HCT116 (cell line): ENCODE data around the gene ANTKMT. TPM values are rescaled to one million over a fixed set of nuclear protein-coding genes. Genes with fewer than 3 reads are reported as not detected.
A peak's percentile ranks its signal among the peaks of the same experiment; 100 is the strongest.

Experiments used
- ATAC-seq: fragments of 200-7000 bp; cut with Tn5 transposase; 2 replicates; pipeline ENCODE4 v1.9.1; 2020; ENCODE audit warnings: mild to moderate bottlenecking, moderate library complexity
- BruUV-seq: library from RNA; stranded (reverse); fragments of 400-500 nt; replicated peaks from 2 replicates; lab custom pipeline; 2021; lab: Mats Ljungman, UMichigan
- CTCF ChIA-PET: fragments of 300-600 bp; sonication (Branson Sonifier 250); formaldehyde crosslinking; loops from one replicate; lab custom pipeline; 2021; ENCODE audit warnings: antibody characterized with exemption; lab: Charles Lee
- POLR2A ChIA-PET: fragments of 300-600, 350-600 bp; sonication (Branson Sonifier 250); formaldehyde crosslinking; loops from one replicate; lab custom pipeline; 2021; ENCODE audit warnings: antibody characterized with exemption; lab: Charles Lee
- RAD21 ChIA-PET, 2 experiments: fragments of 300-600 bp; sonication (Branson Sonifier 250); formaldehyde crosslinking; loops; one replicate each; lab custom pipeline; 2023; ENCODE audit warnings: low total read pairs in 2 of 2; ENCODE audit not compliant: uncharacterized antibody in 2 of 2, unreplicated experiment in 2 of 2, low non-redundant PET in 1 of 2; lab: Charles Lee
- DNase-seq: peaks from one replicate; pipeline ENCODE4 v3.0.0-alpha.2; 2010; ENCODE audit warnings: low read depth, low spot score
- H2AFZ ChIP-seq: fragments of 200-600 bp; shearing (Covaris generic), sonication (generic); 2 replicates; pipeline ENCODE4 v1.6.1; 2017; ENCODE audit warnings: low read depth, mixed run types, mixed read lengths, antibody characterized with exemption, low read length; ENCODE audit not compliant: poor library complexity, severe bottlenecking
- H3K27ac ChIP-seq: 2 replicates; pipeline ENCODE4 v1.5.1; 2012; ENCODE audit warnings: low read depth, low read length
- H3K27me3 ChIP-seq: fragments of 200-600 bp; sonication (generic); 2 replicates; pipeline ENCODE4 v1.6.1; 2016; ENCODE audit warnings: mixed run types, low read length, mixed read lengths; ENCODE audit not compliant: insufficient read depth
- H3K36me3 ChIP-seq, 2 experiments: fragments of 200-500 bp in 1 of 2; fragments of 200-600 bp in 1 of 2; sonication (Bioruptor generic) in 1 of 2; sonication (generic) in 1 of 2; 2 replicates each; pipeline versions ENCODE4 v1.5.1 to v1.6.1; 2014 to 2016; ENCODE audit warnings: low read length in 2 of 2, inconsistent platforms in 1 of 2, mixed read lengths in 1 of 2, mixed run types in 1 of 2; ENCODE audit not compliant: insufficient read depth in 2 of 2, control insufficient read depth in 1 of 2
- H3K4me1 ChIP-seq, 2 experiments: fragments of 200-600 bp in 1 of 2; sonication (generic) in 1 of 2; 2 replicates each; pipeline versions ENCODE4 v1.5.1 to v1.6.1; 2012 to 2017; ENCODE audit warnings: low read length in 2 of 2, inconsistent platforms in 1 of 2, mild to moderate bottlenecking in 1 of 2, mixed read lengths in 1 of 2, mixed run types in 1 of 2, moderate library complexity in 1 of 2; ENCODE audit not compliant: insufficient read depth in 2 of 2, control insufficient read depth in 1 of 2
- H3K4me2 ChIP-seq: fragments of 200-600 bp; sonication (generic); 2 replicates; pipeline ENCODE4 v1.6.1; 2017; ENCODE audit warnings: mixed run types, low read length, mixed read lengths
- H3K4me3 ChIP-seq, 2 experiments: fragments of 200-600 bp in 1 of 2; sonication (generic) in 1 of 2; replicated peaks in 1 of 2; 2 replicates each; pipeline ENCODE4 v1.5.1; 2011 to 2016; ENCODE audit warnings: low read length in 2 of 2, control low read depth in 1 of 2, low read depth in 1 of 2, mild to moderate bottlenecking in 1 of 2, mixed read lengths in 1 of 2, mixed run types in 1 of 2
- H3K79me2 ChIP-seq: fragments of 200-600 bp; sonication (generic); 2 replicates; pipeline ENCODE4 v1.6.1; 2017; ENCODE audit warnings: mild to moderate bottlenecking, mixed run types, low read length, moderate library complexity, mixed read lengths; ENCODE audit not compliant: insufficient read depth
- H3K9ac ChIP-seq: fragments of 200-600 bp; sonication (generic); 2 replicates; pipeline ENCODE4 v1.6.1; 2016; ENCODE audit warnings: low read length, mixed read lengths
- H3K9me2 ChIP-seq: fragments of 200-600 bp; sonication (generic), shearing (Covaris generic); 2 replicates; pipeline ENCODE4 v1.6.1; 2017; ENCODE audit warnings: mixed run types, mild to moderate bottlenecking, moderate library complexity; ENCODE audit not compliant: insufficient read depth
- H3K9me3 ChIP-seq, 2 experiments: fragments of 200-500 bp in 1 of 2; fragments of 200-600 bp in 1 of 2; sonication (Bioruptor generic) in 1 of 2; sonication (generic) in 1 of 2; 2 replicates each; pipeline ENCODE4 v1.6.1; 2014 to 2017; ENCODE audit warnings: low read length in 2 of 2, mixed read lengths in 2 of 2, inconsistent platforms in 1 of 2, low read depth in 1 of 2, mild to moderate bottlenecking in 1 of 2, mixed run types in 1 of 2, moderate library complexity in 1 of 2; ENCODE audit not compliant: control insufficient read depth in 1 of 2, insufficient read depth in 1 of 2
- H4K20me1 ChIP-seq: fragments of 200-600 bp; sonication (generic), shearing (Covaris generic); 2 replicates; pipeline ENCODE4 v1.6.1; 2017; ENCODE audit warnings: mixed run types, mild to moderate bottlenecking, moderate library complexity; ENCODE audit not compliant: insufficient read depth
- CBX3 ChIP-seq: IDR thresholded peaks from 2 replicates; pipeline ENCODE4 v1.6.1; 2012; ENCODE audit warnings: low read depth
- ELF1 ChIP-seq: IDR thresholded peaks from 2 replicates; pipeline ENCODE4 v1.6.1; 2012; ENCODE audit warnings: low read depth, borderline replicate concordance
- EZH2 ChIP-seq: fragments of 200-600 bp; sonication (generic); IDR thresholded peaks from 2 replicates; pipeline ENCODE4 v1.6.1; 2017; ENCODE audit warnings: antibody characterized with exemption, mixed run types
- JUND ChIP-seq: IDR thresholded peaks from 2 replicates; pipeline ENCODE4 v1.6.1; 2012
- POLR2A ChIP-seq: IDR thresholded peaks from 2 replicates; pipeline ENCODE4 v1.7.0; 2011; ENCODE audit warnings: borderline replicate concordance; ENCODE audit not compliant: insufficient read depth, insufficient read length; ENCODE audit errors: extremely low read depth
- RAD21 ChIP-seq: IDR thresholded peaks from 2 replicates; pipeline ENCODE4 v1.6.1; 2012; ENCODE audit warnings: low read depth, mild to moderate bottlenecking
- SIN3A ChIP-seq: IDR thresholded peaks from 2 replicates; pipeline ENCODE4 v1.6.1; 2012; ENCODE audit warnings: low read depth
- SRF ChIP-seq: IDR thresholded peaks from 2 replicates; pipeline ENCODE4 v1.6.1; 2012; ENCODE audit warnings: low read depth
- YY1 ChIP-seq: IDR thresholded peaks from 2 replicates; pipeline ENCODE4 v1.6.1; 2011; ENCODE audit warnings: low read length, low read depth, moderate library complexity, mild to moderate bottlenecking; ENCODE audit not compliant: insufficient replicate concordance; ENCODE audit errors: extremely low read depth
- ZFX ChIP-seq: fragments of 450-650 bp; IDR thresholded peaks from 2 replicates; pipeline ENCODE4 v1.6.1; 2017
- ZNF274 ChIP-seq: fragments of 200-500 bp; sonication (Bioruptor generic); IDR thresholded peaks from 2 replicates; pipeline ENCODE4 v1.6.1; 2014; ENCODE audit warnings: mild to moderate bottlenecking, low read depth, low read length, inconsistent platforms
- intact Hi-C: fragments of 100-400 bp; cut with micrococcal nuclease; formaldehyde crosslinking; loops from 2 replicates; pipeline ENCODE4 v1.10.0; 2022
- total RNA-seq: library from RNA; stranded (reverse); gene quantifications from one replicate; pipeline ENCODE4 v1.2.1, GENCODE V29; 2021; ENCODE audit not compliant: unreplicated experiment
- TF ChIP-seq, protein P1 (sequence below): IDR thresholded peaks from 2 replicates; pipeline ENCODE4 v1.6.1; 2012
- TF ChIP-seq, protein P2 (sequence below), 3 experiments: fragments of 200-600 bp in 1 of 3; sonication (generic) in 1 of 3; IDR thresholded peaks in 2 of 3; conservative IDR thresholded peaks in 1 of 3; 2 replicates each; pipeline ENCODE4 v1.5.1; 2012 to 2017; ENCODE audit warnings: low read depth in 2 of 3, low read length in 2 of 3, antibody characterized with exemption in 1 of 3, borderline replicate concordance in 1 of 3, control low read depth in 1 of 3, mild to moderate bottlenecking in 1 of 3, mixed read lengths in 1 of 3, mixed run types in 1 of 3, moderate library complexity in 1 of 3; ENCODE audit not compliant: insufficient read depth in 1 of 3
- TF ChIP-seq, protein P3 (sequence below): IDR thresholded peaks from 2 replicates; pipeline ENCODE4 v1.6.1; 2012
- TF ChIP-seq, protein P4 (sequence below): IDR thresholded peaks from 2 replicates; pipeline ENCODE4 v1.6.1; 2012; ENCODE audit warnings: low read depth
- TF ChIP-seq, protein P5 (sequence below): IDR thresholded peaks from 2 replicates; pipeline ENCODE4 v1.6.1; 2011; ENCODE audit warnings: mild to moderate bottlenecking, low read length, moderate library complexity; ENCODE audit not compliant: insufficient replicate concordance; ENCODE audit errors: extremely low read depth

The ANTKMT gene
- total RNA-seq, 1 experiment from 2014 or later: 65.4 TPM

DNA sequence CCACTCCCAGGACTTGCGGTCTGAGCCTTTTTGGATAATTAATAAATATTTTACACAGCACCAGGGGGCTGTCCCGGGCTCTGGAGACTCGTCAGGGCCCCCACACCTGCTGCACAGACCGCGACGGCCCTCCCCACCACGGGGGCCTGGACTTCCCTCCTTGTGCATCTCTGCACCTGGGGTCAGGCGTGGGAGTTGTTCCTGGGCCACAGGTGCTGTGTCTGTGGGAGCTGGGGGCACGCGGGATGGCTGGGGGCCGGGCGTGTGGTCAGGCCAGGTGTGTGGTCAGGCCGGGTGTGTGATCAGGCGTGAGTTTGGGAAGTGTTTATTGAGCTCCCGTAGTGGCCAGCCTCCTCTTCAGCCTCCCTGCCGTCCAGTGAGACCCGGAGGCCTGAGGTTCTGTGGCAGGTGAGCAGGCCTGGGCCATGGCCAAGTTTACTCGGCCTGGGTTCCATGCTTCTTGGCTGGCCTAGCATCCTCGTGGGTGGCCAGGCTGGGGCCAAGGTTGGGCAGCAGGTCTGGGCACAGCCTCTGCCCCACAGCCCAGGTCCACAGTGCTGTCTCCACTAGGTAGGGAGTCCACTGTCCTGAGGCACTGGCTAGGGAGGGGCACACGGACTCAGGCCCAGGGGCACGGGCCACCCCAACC is 42.6 kb upstream of the ANTKMT start:
- H3K27me3 ChIP-seq: no peaks in the 10 kb centered on the region
- no peak overlapping the region for H2AFZ ChIP-seq
- H3K79me2 ChIP-seq: peaks cover 29% of the 10 kb centered on the region
- intact Hi-C loops: no loop called here
- H3K36me3 ChIP-seq: peaks cover 0 to 24% of the 10 kb centered on the region in 2 experiments; a peak in 2 of 4 replicates
- H3K27ac ChIP-seq: peak overlapping the region; percentile 75; the same call in 1 of the 2 replicates
- DNase-seq (no peak), ATAC-seq (no peak)
- H3K4me2 ChIP-seq: no peak overlapping the region
- H4K20me1 ChIP-seq: no peaks in the 10 kb centered on the region
- ChIA-PET RAD21 (no interaction called here), POLR2A (interaction anchor here (0.6 kb wide), 1 partner anchor 143 kb away, joined by 4 read pairs; no protein-coding TSS in a partner anchor), CTCF (interaction anchor here (1.0 kb wide), 1 partner anchor 30 kb away, joined by 5 read pairs; the partner anchor contains the start of gene WDR90)
- H3K4me1 ChIP-seq: peaks cover 11 to 35% of the 10 kb centered on the region in 2 experiments
- no peak overlapping the region for H3K4me3 ChIP-seq
- H3K9me2 ChIP-seq: no peaks in the 10 kb centered on the region
- H3K9ac ChIP-seq: no peak overlapping the region
- TF ChIP-seq SIN3A (no peak), RAD21 (no peak), ZFX (no peak), SRF (no peak), JUND (no peak), ELF1 (no peak), EZH2 (no peak), POLR2A (no peak), YY1 (no peak), CBX3 (no peak), ZNF274 (no peak)
- TF ChIP-seq, protein P1, sequence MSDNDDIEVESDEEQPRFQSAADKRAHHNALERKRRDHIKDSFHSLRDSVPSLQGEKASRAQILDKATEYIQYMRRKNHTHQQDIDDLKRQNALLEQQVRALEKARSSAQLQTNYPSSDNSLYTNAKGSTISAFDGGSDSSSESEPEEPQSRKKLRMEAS: no peak
- TF ChIP-seq, protein P2, sequence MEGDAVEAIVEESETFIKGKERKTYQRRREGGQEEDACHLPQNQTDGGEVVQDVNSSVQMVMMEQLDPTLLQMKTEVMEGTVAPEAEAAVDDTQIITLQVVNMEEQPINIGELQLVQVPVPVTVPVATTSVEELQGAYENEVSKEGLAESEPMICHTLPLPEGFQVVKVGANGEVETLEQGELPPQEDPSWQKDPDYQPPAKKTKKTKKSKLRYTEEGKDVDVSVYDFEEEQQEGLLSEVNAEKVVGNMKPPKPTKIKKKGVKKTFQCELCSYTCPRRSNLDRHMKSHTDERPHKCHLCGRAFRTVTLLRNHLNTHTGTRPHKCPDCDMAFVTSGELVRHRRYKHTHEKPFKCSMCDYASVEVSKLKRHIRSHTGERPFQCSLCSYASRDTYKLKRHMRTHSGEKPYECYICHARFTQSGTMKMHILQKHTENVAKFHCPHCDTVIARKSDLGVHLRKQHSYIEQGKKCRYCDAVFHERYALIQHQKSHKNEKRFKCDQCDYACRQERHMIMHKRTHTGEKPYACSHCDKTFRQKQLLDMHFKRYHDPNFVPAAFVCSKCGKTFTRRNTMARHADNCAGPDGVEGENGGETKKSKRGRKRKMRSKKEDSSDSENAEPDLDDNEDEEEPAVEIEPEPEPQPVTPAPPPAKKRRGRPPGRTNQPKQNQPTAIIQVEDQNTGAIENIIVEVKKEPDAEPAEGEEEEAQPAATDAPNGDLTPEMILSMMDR (IDR thresholded peaks at IDR 0.05 in 2 of 3, conservative IDR thresholded peaks at IDR 0.05 in 1 of 3; ENCODE audit: borderline replicate concordance in 1 of 3, insufficient read depth in 1 of 3, low read depth in 2 of 3, low read length in 2 of 3): no peak
- TF ChIP-seq, protein P3, sequence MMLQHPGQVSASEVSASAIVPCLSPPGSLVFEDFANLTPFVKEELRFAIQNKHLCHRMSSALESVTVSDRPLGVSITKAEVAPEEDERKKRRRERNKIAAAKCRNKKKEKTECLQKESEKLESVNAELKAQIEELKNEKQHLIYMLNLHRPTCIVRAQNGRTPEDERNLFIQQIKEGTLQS: no peak
- TF ChIP-seq, protein P4, sequence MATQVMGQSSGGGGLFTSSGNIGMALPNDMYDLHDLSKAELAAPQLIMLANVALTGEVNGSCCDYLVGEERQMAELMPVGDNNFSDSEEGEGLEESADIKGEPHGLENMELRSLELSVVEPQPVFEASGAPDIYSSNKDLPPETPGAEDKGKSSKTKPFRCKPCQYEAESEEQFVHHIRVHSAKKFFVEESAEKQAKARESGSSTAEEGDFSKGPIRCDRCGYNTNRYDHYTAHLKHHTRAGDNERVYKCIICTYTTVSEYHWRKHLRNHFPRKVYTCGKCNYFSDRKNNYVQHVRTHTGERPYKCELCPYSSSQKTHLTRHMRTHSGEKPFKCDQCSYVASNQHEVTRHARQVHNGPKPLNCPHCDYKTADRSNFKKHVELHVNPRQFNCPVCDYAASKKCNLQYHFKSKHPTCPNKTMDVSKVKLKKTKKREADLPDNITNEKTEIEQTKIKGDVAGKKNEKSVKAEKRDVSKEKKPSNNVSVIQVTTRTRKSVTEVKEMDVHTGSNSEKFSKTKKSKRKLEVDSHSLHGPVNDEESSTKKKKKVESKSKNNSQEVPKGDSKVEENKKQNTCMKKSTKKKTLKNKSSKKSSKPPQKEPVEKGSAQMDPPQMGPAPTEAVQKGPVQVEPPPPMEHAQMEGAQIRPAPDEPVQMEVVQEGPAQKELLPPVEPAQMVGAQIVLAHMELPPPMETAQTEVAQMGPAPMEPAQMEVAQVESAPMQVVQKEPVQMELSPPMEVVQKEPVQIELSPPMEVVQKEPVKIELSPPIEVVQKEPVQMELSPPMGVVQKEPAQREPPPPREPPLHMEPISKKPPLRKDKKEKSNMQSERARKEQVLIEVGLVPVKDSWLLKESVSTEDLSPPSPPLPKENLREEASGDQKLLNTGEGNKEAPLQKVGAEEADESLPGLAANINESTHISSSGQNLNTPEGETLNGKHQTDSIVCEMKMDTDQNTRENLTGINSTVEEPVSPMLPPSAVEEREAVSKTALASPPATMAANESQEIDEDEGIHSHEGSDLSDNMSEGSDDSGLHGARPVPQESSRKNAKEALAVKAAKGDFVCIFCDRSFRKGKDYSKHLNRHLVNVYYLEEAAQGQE: no peak
- TF ChIP-seq, protein P5, sequence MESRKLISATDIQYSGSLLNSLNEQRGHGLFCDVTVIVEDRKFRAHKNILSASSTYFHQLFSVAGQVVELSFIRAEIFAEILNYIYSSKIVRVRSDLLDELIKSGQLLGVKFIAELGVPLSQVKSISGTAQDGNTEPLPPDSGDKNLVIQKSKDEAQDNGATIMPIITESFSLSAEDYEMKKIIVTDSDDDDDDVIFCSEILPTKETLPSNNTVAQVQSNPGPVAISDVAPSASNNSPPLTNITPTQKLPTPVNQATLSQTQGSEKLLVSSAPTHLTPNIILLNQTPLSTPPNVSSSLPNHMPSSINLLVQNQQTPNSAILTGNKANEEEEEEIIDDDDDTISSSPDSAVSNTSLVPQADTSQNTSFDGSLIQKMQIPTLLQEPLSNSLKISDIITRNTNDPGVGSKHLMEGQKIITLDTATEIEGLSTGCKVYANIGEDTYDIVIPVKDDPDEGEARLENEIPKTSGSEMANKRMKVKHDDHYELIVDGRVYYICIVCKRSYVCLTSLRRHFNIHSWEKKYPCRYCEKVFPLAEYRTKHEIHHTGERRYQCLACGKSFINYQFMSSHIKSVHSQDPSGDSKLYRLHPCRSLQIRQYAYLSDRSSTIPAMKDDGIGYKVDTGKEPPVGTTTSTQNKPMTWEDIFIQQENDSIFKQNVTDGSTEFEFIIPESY: no peak
- TF ChIP-seq, all 23 proteins: peak for 0
- H3K9me3 ChIP-seq: no peaks in the 10 kb centered on the region
- BruUV-seq: no TSS peak
